Mesenteric fat pad (tissue), 1 donor: Measurements from ENCODE around the gene PDLIM4. TPM values are rescaled to one million over a fixed set of nuclear protein-coding genes. Genes with fewer than 3 reads are reported as not detected.
A peak's percentile ranks its signal among the peaks of the same experiment; 100 is the strongest.

Source experiments
- DNase-seq: peaks from one replicate; pipeline ENCODE4 v3.0.0-alpha.2; 2020; ENCODE audit warnings: low spot score
- total RNA-seq: library from RNA; stranded (reverse); fragmentation: NEBNext Ultra II Directional; extraction: Animal tissue kit (Norgen Biotek cat#: 25700); gene quantifications from one replicate; pipeline ENCODE4 v1.2.1, GENCODE V29; 2021
- donor health status: DM: yes; HTN: yes; CAD: no.

PDLIM4 gene
- total RNA-seq, 1 donor from 2014 or later = 23.1 TPM

DNA sequence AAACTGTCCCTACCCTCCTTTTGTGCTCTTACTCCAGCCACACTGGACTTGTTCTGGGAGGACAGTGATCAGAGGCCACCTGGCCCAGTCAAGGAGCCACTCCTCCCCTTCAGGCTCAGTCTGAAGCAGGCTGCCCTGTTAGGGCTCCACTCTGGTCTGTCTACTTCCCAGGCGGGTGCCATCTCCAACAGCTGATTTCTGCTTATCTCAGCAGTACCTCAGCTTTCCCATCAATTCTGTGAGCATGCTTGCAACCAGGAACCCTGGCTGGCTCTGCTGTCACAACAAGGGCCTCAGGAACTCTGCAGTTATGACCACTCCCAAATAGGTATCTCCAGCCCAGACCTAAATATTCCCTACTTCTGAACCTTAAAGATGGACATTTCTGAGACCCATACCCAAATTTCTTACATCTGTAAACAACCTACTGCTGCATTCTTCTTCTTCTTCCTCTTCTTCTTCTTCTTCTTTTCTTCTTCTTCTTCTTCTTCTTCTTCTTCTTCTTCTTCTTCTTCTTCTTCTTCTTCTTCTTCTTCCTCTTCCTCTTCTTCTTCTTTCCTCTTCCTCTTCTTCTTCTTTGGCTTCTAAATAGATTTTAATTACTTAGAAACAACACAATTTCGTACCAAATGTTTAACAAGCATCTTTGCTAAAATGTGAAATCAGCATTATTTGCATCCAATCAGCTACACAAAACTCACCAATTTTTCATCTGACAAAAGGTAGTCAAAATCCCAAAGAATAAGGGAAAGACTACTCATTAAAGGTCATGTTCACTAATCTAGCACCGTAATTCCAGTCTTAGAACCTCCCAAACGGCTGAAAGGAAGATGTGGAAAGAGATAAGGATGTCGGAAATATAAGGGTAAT lies 23.1 kb downstream of the PDLIM4 start:
- peak; percentile 82 for DNase-seq

DNA sequence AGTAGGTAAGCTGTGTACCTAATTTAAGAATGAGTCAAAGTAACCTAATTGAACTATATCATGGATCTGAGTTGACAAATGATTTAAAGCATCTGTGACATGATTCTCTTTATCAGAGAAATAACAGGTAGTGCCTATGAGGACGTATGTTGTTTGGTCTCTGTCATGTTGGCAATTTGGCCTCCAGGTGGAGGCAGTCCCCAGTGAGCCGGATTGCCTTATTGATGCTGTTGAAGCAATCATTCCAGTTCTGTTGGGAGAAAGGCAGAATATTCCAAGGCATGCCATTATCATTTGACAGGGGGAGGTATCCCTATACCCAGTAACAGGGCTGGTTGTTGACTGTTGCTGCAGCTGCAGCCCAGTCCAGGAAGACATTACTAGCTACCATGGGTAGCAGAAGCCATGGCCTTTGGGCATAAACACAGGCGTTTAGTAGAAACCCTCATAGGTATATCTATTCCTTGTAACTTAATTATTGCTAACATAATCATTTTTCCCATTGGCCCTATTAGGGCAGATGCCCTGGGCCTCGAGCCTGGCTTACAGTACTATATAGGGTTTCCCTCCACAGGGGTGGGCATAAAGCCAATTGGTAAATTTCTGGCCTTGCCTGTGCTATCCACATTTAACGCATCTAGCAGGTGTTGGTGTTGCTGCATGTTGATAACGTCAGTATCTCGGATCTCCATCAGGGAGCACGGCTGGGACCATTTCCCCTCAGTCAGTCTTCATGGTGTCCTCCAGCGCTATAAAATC lies 24.5 kb downstream of the PDLIM4 start:
- peak; percentile 51 for DNase-seq

DNA sequence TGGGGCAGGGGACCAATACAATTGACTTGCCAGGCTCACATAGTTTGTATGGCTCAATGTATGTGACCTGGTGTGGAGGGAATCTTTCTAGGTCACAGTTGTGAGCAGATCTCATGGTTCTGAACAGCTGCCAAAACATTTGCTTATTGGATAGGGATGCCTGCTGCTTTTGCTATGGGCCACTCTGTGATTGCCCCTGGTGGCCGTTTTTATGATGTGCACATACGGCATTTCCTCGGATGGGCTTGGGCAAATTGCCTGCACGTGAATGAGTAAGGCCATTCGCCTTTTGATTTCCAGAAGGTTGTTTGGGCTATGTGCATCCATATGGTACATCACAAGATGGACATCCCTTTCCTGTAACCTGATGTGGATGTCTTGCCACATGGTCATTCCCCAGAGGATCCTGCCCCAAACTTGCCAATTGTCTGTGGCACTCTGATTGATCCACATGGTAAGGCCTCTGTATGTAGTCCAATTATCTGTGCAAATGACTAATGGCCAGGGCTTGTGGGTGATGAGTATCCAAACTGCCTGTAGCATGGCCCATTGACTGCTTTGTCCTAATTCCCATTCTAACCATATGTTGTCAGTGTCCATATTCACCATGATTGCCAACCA lies 26.0 kb downstream of the PDLIM4 start:
- no peak for DNase-seq

GRCh38 chr5:132289097-132289496 lies 31.6 kb downstream of the PDLIM4 start:
- DNase-seq = no peak

DNA sequence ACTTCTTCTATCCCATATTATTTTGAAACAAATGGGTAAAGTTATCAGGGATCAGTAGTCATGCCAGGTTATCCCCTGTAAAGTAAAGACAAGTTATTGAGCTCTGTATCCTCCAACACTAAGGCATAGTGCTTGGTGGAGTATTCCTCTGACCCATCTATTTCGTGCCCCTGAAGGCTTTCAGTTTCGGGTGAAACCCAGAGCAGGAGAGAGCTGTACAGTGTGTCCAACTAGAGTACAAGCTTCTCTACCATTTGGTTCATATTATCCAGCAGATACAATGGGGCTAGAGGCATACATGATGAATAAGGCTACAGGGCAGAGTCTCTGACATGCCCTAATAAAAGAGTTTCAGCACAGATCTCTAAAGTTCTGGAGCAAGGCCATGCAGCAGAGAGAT lies 33.5 kb downstream of the PDLIM4 start:
- no peak for DNase-seq

DNA sequence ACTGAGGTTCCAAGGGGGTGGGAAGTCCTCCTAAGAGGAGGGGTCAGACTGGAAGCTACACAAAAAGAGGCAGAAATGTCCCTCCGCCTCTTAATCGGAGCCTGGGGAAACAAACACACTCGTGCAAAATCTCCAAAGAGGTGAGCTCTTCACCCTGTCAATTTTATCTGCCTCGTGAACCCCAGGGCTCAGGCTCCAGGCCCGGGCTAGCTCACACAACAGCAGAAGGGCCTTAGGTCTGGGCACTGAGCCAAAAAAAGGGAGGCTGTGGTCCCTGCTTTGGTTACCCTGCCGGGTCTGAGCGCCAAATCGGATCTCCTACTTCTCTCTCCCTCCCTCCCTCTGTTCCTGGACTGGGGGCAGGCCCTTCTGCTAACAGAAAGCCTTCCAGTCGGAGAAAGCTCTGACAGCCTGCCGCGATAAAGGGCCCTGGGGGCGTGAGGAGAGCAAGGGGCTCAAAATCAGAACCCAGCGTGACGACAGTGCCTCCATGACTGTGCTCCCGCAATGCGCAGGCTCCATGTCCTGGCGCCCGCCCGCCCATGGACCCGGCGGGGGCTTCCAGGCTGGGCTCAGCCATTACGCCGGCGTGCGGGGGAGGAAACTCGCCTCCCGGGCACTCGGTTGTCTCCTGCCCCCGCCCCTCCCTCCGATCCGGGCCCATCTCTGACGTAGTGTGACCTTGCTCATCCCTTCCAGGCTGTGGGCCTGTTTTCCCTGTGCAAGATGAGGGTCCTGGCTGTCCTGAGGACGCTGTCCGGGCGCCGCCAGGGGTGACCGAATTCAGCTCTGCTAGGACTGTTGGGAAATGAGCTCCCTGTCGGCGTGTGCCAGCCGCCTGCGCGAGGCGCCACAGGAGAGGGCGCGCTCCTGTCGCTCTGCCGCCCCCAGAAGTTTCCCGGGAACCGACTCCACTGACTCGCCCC lies 35.8 kb downstream of the PDLIM4 start:
- peak; percentile 96 for DNase-seq

DNA sequence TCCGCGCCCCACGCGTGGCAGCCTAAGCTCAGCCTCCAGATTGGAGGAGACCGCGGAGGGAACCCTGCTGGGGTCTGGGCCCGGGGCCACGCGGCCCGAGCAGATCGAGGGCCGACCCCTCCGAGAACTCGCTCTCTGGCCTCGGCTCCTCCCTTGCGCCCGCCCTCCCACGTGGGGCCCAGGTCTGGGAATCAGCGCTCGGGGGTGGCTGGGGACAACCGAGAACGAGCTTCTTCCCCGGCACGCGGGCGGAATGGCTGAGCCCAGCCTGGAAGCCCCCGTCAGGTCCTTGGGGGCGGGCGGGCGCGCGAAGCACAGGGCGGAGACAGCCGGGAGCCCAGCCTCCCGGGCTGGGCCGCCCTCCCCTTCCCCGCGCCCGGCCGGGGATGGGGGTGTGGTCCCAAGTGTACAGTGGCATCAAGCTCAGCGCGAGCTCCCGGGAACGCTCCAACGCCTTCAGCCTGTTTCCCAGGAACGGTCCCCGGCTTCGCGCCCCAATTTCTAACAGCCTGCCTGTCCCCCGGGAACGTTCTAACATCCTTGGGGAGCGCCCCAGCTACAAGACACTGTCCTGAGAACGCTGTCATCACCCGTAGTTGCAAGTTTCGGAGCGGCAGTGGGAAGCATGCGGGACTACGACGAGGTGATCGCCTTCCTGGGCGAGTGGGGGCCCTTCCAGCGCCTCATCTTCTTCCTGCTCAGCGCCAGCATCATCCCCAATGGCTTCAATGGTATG lies 36.7 kb downstream of the PDLIM4 start, which contains the start of gene SLC22A4:
TSS of gene SLC22A4 (plus strand) at position 403 of the 736 bp plus-strand sequence. CDS start at position 626, 223 bp downstream.
- DNase-seq = peak; percentile 96

DNA sequence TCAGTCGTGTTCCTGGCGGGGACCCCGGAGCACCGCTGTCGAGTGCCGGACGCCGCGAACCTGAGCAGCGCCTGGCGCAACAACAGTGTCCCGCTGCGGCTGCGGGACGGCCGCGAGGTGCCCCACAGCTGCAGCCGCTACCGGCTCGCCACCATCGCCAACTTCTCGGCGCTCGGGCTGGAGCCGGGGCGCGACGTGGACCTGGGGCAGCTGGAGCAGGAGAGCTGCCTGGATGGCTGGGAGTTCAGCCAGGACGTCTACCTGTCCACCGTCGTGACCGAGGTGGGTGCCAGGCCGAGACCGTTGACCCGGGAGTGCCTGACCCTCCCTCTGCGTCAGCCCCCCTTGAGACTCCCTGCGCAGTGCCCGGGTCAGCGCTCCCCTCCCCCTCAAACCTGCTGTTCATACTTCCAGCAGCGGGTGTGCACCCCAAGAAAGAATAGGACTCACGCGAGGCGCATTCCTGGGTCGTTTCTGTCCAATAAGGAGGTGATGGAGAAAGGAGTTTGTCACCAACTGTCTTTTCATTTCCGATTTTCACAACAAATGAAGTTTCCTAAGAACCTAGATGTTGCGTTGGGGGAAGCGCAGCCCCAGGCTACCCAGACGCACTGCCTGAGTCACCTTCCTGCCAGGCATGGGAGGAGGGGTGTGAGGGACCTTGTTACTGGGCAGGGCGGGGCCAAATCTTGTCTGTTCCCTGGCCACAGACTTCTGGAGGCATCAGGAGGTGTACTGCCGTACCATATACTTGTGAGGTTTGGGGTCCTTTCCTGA lies 37.4 kb downstream of the PDLIM4 start:
- no peak for DNase-seq

GRCh38 chr5:132295505-132296411 lies 38.3 kb downstream of the PDLIM4 start:
- no peak for DNase-seq

DNA sequence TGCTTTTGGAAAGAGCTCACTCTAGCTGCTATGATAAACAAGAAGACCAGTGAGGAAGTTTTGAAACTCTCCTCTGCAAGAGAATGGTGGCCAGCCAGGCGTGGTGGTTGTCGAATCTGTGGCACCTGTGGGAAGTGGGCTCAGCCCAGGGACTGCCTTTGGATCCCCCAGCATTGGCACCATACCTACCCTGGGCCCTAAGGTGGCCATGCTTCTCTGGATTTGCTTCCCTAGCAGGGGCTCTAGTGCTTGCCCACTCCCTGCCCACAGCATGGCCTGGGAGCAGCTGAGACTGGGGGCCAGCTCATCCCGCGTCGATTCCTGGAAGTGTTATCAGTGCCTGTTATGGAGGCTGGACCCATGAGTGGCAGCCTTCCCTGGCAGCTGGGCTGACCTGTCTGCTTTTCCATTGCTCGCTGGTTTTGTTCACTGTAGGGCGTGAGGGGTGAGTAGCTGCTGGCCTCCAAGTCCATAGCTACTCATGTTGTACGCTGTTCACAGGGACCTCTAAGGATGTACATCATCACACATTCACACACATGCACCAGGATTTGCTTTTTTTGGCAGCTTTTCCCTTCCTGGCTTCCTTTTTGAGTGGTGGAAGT lies 39.0 kb downstream of the PDLIM4 start:
- DNase-seq = no peak

GRCh38 chr5:132297211-132297940 lies 39.9 kb downstream of the PDLIM4 start:
- DNase-seq = no peak

DNA sequence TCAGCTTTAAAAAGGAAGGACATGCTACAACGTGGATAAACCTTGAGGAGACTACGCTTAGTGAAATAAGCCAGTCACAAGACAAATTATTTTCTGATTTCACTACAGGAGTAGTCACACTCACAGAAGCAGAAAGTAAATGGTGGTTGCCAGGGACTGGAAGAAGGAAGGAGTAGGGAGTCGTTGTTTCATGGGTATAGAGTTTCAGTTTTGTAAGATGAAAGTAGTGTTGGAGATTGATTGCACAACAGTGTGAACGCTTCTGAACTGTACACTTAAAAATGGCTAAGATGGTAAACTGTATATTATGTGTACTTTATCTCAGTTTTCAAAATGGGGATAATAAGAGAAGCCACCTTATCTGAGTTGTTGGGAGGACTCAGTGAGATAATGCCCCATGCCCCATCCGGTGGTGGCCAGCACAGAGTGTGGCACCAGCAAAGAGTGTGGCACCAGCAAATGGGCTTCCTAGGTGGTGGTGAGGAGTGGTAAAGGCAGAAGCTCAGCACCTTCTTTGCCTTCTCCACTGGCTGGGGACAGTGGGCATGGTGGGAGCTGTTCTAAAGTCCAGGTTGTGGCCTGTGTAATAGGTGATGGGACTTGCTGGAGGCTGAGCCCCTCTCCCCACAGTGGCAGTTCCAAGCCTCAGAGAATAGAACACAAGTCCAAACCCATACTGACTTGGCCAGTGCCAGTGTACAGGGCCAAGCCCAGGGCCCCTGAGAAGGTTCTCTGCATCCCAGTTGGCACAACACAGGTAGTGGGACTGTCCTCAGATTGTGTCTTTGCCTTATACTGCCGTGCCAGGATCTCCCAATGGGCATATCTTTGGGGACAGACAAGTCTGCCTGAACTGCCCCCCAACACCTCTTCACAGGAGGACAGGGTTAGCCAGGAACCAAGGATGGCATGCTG lies 41.1 kb downstream of the PDLIM4 start:
- no peak for DNase-seq

DNA sequence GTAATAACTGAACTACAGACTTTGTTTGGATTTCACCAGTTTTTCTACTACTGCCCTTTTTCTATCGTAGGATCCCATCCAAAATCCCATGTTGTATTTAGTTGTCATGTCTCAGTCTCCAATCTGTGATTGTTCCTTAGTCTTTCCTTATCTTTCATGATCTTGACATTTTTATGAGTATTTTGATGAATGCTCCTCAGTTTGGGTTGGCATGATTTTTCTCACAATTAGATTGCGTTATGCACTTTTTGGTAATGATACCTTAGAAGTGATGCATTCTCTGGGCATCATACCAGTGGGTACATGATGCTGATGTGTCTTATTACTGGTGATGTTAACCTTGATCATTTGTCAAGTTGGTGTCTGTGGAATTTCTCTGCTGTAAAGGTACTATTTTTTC lies 42.4 kb downstream of the PDLIM4 start:
- no peak for DNase-seq

GRCh38 chr5:132300577-132301343 lies 43.3 kb downstream of the PDLIM4 start:
- no peak for DNase-seq
